ENCODE results near the gene PLCB1. TPM values are rescaled to one million over a fixed set of nuclear protein-coding genes. Genes with fewer than 3 reads are reported as not detected.

The PLCB1 gene
- total and polyA plus RNA-seq, 5 experiments from 2014 or later, result 1.4 to 3.8 (median 2.8) TPM

DNA sequence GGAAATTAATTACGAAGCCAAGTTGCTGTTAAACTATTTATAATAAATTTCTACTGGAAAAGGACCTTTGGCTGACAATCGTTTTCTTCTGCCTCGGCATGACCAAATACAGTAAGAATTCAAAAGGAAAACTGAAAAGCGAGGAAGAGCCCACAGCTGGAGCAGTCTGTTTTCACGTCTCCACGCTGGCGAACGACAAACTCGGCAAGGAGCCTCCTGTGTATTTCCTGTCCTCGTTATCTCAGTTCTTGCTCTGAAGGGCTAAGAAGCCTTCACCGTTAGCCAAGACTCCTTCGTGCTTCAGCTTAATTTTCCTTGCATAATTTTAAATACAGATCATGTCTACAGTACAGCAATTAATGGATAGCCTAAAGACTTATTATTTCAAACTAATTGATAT is 722.5 kb downstream of the PLCB1 start:
- no peak overlapping the region for H3K27ac Mint-ChIP-seq
- POLR2A ChIA-PET, result no interaction called here

DNA sequence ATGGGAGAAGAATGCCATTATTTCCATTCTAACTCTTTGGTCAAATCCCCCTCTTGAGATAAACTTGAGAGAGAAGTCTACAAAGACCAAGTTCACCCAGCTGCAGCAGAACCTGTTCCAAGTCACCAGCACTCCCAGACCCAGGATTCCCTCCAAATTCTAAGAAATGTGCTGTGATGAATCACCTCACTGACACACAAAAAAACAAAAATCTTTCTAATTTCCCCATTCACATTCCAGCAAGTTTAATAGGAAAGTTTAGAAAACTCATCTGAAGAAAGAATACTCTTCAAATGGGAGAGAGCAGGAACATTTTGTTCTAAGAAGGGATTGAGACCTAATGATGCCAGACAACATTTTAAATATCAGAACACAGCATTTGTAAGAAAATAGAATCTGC is 723.2 kb downstream of the PLCB1 start:
- Mint-ChIP-seq H3K4me3 (no peak overlapping the region), H3K27ac (no peak overlapping the region), H3K36me3 (no peaks in the 10 kb centered on the region), H3K4me1 (no peaks in the 10 kb centered on the region), H3K27me3 (no peaks in the 10 kb centered on the region), H3K9me3 (peaks cover 0 to 4% (median 0%) of the 10 kb centered on the region in 9 donors)
- ATAC-seq (no peak), DNase-seq (no peak)
- POLR2A ChIA-PET, result no interaction called here

More for the DNA sequence above, 722.5 kb downstream of the PLCB1 start:
- Mint-ChIP-seq H3K4me3 (no peak overlapping the region), H3K9me3 (peaks cover 0 to 4% (median 0%) of the 10 kb centered on the region in 9 donors), H3K36me3 (no peaks in the 10 kb centered on the region), H3K4me1 (no peaks in the 10 kb centered on the region), H3K27me3 (no peaks in the 10 kb centered on the region)
- no peak for ATAC-seq
- no peak for DNase-seq

DNA sequence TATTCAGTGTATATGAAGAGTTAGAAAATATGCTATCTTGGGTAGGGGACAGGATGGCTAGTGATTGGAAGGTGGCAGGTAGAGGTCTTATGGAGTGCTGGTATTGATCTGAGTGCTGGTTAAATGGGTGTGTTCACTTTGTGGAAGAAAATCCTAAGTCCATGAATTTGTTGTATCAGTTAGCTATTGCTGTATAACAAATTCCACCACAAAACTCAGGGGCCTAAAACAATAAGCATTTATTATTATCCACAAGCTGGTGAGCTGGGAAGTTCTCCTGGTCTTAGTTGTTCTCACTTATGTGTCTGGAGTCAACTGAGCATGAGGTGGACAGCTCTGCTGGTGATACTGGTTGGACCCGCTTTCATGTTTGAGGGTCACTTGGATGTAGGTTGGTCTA is 724.6 kb downstream of the PLCB1 start:
- ATAC-seq (no peak), DNase-seq (no peak)
- Mint-ChIP-seq H3K4me3 (no peak overlapping the region), H3K9me3 (peaks cover 0 to 4% (median 0%) of the 10 kb centered on the region in 9 donors), H3K36me3 (no peaks in the 10 kb centered on the region), H3K4me1 (no peaks in the 10 kb centered on the region), H3K27ac (no peak overlapping the region), H3K27me3 (no peaks in the 10 kb centered on the region)
- POLR2A ChIA-PET, result no interaction called here

DNA sequence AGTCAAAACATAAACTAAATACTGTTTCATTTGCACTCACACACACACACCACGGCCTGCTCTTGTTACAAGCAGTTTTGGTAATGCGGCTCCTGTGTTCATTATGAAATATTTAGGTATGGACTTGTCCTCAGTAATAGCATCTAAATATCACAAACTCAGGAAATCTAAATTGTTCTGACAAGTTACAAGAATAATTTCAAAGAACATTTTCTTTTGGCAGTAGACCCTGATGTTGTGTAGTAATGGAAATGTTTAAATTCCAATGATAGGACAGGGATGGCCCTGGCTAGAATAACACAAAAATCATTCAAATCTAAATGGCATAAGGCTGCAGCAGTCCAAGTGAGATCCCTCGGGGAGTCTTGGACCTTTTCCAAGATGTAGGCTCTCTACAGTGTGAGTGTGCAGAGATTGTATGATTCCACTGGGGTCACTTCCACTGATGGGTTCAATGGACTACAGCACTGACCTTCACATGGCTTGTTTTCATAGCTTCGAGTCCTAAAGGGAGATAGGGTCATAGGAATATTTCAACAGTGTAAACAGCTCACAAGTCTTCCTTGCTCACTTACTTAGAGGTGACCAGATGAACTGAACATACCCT is 726.2 kb downstream of the PLCB1 start:
- Mint-ChIP-seq H3K9me3 (peaks cover 0 to 4% (median 0%) of the 10 kb centered on the region in 9 donors), H3K4me3 (no peak overlapping the region), H3K36me3 (no peaks in the 10 kb centered on the region), H3K27ac (no peak overlapping the region), H3K4me1 (no peaks in the 10 kb centered on the region), H3K27me3 (no peaks in the 10 kb centered on the region)
- POLR2A ChIA-PET, result no interaction called here
- no peak for ATAC-seq
- DNase-seq, result no peak

DNA sequence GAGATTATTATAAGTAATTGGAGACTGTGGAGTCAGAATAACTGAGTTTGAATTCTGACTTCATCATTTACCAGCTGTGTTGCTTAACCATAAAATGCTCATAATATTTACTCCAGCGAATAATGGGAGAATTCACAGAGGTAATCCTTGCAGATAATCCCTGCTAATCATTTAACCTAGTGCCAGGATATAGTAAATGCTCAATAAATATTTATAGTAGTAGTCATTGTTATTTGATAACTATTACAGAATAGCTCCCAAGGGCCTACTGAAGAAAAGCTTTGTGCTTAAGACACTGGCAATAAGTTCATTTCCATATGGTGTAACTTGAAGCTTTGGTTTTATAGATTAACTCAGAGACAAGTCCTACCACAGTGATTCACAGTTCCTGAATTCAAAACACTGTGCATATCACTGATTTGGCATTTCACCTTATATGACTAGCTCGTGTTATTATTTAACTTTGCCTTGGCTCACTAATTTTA is 728.0 kb downstream of the PLCB1 start:
- no peak overlapping the region for H3K4me3 Mint-ChIP-seq
- H3K4me1 Mint-ChIP-seq, result no peaks in the 10 kb centered on the region
- POLR2A ChIA-PET, result no interaction called here
- no peak for DNase-seq
- no peaks in the 10 kb centered on the region for H3K36me3 Mint-ChIP-seq
- ATAC-seq, result no peak
- H3K9me3 Mint-ChIP-seq, result peaks cover 0 to 4% (median 0%) of the 10 kb centered on the region in 9 donors
- H3K27me3 Mint-ChIP-seq, result no peaks in the 10 kb centered on the region
- no peak overlapping the region for H3K27ac Mint-ChIP-seq

DNA sequence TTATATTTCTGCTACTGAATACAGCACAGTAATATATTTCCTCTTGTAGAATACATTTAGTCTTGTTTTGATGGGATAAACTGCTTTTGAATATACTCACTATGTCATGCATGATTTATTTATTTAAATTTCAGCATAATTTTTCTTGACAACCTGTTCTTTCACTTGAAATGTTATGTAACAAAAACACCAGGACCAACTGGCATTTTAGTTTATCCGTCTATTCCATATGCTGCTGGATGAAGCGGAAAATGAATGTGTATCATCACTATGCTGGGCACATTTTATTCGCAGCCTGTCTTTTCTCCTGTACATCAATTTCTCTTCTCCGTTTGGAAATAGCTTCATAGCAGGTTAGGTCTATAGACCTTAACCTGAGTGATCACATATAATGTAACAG is 730.0 kb downstream of the PLCB1 start:
- H3K27ac Mint-ChIP-seq, result no peak overlapping the region
- H3K4me1 Mint-ChIP-seq, result no peaks in the 10 kb centered on the region
- DNase-seq (no peak), ATAC-seq (no peak)
- POLR2A ChIA-PET, result no interaction called here
- peaks cover 0 to 4% (median 0%) of the 10 kb centered on the region in 9 donors for H3K9me3 Mint-ChIP-seq
- no peaks in the 10 kb centered on the region for H3K27me3 Mint-ChIP-seq
- no peaks in the 10 kb centered on the region for H3K36me3 Mint-ChIP-seq
- no peak overlapping the region for H3K4me3 Mint-ChIP-seq

DNA sequence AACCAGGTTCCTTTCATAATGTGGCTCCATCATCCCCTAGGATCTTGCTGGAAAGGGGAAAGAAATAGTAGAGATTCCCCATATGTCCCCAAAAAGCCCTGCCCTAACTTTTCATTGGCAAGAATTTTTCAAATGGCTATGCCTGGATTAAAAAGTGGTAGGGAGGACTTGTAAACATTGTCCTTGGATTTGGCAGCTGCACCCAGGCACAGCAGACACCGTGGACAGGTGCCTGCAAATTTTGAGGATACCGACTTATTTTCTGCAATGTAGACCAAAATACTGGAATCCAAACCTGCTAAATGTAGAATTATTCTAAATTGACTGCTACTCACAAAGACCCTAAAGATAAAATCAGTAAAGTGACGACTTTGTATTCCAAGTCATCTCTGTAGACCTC is 733.6 kb downstream of the PLCB1 start:
- no peak for DNase-seq
- POLR2A ChIA-PET, result no interaction called here
- Mint-ChIP-seq H3K27ac (no peak overlapping the region), H3K4me3 (no peak overlapping the region), H3K9me3 (peaks cover 0 to 4% (median 0%) of the 10 kb centered on the region in 9 donors), H3K4me1 (no peaks in the 10 kb centered on the region), H3K27me3 (no peaks in the 10 kb centered on the region), H3K36me3 (no peaks in the 10 kb centered on the region)
- ATAC-seq, result no peak

DNA sequence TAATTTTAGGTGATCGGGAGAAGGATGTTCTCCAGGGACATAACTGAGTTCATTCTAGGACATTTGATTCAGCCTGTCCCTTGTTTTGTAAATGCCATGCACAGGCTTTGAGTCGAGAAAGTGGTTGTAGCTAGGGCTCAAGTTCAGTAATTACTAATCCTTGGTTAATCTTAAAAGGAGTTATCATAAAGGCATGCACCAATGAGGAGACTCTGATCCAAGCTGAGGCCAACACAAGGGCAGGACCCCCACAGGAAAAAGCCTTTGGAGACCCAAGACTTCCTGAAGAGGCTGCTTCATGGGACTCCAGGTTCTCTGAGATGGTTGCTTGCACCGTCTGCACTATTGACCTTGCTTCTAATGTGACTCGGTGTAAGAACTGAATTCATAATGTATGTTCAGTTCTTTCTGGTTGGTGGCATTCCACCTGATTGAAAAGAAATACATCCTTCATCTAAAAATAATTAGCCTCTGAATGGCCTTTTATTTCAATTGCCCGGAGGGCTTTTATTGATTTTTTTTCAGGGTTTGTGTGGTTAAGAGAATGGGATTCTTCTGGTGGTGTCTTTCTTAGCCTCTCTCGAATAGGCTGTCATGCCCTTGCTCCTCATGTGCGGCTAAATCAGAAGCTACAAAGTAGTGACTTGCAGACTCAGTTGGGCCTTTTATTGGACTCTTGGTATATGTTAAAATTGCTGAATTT is 735.1 kb downstream of the PLCB1 start:
- DNase-seq (no peak), ATAC-seq (no peak)
- no peaks in the 10 kb centered on the region for H3K36me3 Mint-ChIP-seq
- no peak overlapping the region for H3K4me3 Mint-ChIP-seq
- H3K9me3 Mint-ChIP-seq, result peaks cover 0 to 4% (median 0%) of the 10 kb centered on the region in 9 donors
- POLR2A ChIA-PET, result no interaction called here
- no peaks in the 10 kb centered on the region for H3K27me3 Mint-ChIP-seq
- no peak overlapping the region for H3K27ac Mint-ChIP-seq
- no peaks in the 10 kb centered on the region for H3K4me1 Mint-ChIP-seq

DNA sequence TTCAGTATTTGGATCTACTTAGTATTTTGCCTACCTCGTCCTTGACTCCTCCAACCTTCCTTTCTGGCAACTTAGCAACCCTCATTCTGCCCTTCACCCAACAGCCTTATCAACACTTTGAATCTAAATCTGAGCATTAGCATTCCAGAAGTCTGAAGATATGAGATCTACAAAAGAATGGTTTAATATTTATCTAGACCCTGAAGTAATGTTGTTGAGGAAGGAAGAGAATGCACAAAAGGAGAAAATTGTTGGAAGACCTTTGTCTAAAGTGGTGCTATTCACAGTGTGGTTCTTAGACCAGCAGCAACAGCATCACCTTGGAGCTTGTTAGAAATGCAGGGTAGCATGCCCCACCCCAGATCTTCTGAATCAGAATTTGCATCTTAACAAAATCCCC is 738.6 kb downstream of the PLCB1 start:
- Mint-ChIP-seq H3K27ac (no peak overlapping the region), H3K4me1 (no peaks in the 10 kb centered on the region), H3K36me3 (no peaks in the 10 kb centered on the region), H3K4me3 (no peak overlapping the region), H3K27me3 (no peaks in the 10 kb centered on the region), H3K9me3 (no peaks in the 10 kb centered on the region)
- ATAC-seq (no peak), DNase-seq (no peak)
- POLR2A ChIA-PET, result no interaction called here

DNA sequence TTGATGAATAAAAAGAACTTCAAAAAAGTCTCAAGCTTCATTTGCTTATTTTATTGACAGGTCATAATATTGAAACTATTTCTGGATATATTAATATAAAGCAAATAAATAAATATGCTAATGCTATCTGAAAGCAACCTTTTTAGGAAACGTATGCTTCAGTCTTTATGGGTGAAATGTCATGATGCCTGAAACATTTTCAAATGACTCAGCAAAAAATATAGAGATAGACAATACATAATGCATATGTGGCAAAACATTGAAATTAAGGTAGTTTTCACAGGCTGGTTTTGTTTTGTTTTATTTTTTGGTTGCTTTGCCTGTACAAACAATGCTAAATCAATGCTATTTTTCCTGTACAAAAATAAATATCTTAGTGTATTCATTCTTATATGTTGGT is 742.4 kb downstream of the PLCB1 start:
- POLR2A ChIA-PET, result no interaction called here
- Mint-ChIP-seq H3K4me1 (no peaks in the 10 kb centered on the region), H3K27ac (no peak overlapping the region), H3K36me3 (no peaks in the 10 kb centered on the region), H3K4me3 (no peak overlapping the region), H3K27me3 (no peaks in the 10 kb centered on the region), H3K9me3 (no peaks in the 10 kb centered on the region)
- no peak for DNase-seq
- ATAC-seq, result no peak

DNA sequence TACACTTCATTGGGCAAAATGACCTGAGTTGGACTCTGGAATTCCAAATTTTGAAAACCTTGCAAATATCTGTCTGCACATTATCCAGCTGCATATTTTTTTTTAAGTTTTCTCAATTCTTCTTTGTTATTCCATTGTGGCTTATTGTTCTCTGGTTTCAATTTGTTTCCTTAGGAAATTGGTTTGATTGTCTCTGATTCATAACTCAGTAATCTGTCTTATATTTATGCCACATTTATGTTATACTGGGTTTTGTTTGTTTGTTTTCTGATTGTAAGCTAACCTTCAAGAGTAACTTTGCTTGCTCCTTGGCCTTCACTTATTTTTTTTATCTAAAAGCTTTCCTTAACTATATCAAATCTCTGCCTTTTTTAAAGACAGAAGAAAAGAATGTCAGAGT is 743.5 kb downstream of the PLCB1 start:
- Mint-ChIP-seq H3K9me3 (no peaks in the 10 kb centered on the region), H3K4me3 (no peak overlapping the region), H3K36me3 (no peaks in the 10 kb centered on the region), H3K27me3 (no peaks in the 10 kb centered on the region), H3K27ac (no peak overlapping the region), H3K4me1 (no peaks in the 10 kb centered on the region)
- POLR2A ChIA-PET, result no interaction called here
- DNase-seq, result no peak
- ATAC-seq, result no peak

DNA sequence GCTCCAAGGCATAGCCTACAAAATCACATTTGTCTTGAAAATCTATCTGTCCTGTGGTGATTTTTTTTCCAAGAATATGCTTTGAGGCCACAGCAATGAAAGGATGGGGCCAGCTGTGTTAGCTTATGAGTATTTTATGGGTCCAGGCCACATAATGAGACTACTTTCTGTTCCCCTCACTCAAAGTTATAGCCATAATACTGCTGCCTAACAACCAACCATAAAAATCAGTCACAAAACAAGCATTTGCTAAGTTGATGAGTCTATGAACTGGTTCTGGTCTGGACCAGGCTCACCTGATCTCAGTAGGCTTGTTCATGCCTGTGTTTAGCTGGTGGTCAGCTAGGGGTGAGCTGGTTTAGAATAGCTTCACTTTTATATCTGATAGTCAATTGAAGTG is 744.3 kb downstream of the PLCB1 start:
- Mint-ChIP-seq H3K4me3 (no peak overlapping the region), H3K4me1 (no peaks in the 10 kb centered on the region), H3K27me3 (no peaks in the 10 kb centered on the region), H3K9me3 (no peaks in the 10 kb centered on the region), H3K36me3 (peaks cover 0 to 2% (median 2%) of the 10 kb centered on the region in 3 donors), H3K27ac (no peak overlapping the region)
- DNase-seq, result no peak
- POLR2A ChIA-PET, result no interaction called here
- no peak for ATAC-seq

DNA sequence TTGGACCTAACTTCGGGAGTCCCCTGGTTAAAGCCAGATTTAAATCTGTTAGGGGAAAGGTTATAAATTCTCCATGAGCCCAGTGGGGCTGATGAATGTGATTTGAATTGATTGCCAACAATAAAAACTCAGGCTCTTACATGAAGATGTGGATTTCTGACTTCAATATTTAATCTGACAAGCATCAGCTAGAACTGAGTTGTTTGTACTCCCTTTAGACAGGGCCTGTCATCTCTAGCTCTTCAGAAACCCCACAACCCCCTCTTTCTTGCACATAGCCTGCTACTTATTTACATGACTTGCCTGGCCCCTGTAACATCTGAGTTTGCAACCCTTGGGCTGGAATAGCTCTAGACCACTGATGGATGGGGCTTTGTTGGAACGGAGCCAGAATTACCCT is 745.2 kb downstream of the PLCB1 start:
- no peak for ATAC-seq
- no peak overlapping the region for H3K27ac Mint-ChIP-seq
- DNase-seq, result no peak
- no peaks in the 10 kb centered on the region for H3K9me3 Mint-ChIP-seq
- POLR2A ChIA-PET, result no interaction called here
- peaks cover 0 to 8% (median 6%) of the 10 kb centered on the region in 3 donors for H3K36me3 Mint-ChIP-seq
- no peaks in the 10 kb centered on the region for H3K27me3 Mint-ChIP-seq
- H3K4me1 Mint-ChIP-seq, result no peaks in the 10 kb centered on the region
- no peak overlapping the region for H3K4me3 Mint-ChIP-seq

DNA sequence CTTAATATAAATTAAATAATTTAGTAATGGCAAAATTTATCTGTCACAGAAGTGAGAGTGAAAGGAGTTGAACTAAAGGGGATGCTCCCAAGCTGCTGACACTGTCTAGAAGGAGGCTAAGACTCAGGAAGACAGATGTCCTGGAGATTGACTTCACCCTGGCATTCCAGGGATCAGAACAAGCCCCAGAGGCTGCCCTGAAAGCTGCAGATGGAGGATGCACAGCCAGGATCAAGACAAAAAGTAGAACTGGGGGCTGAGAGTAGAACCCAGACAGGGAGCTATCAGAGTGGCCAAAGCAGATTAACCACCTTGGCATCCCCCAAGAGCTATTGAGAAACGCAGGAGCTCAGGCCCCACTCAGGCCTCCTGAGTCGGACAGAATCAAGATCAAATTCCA is 747.6 kb downstream of the PLCB1 start:
- no peak for ATAC-seq
- Mint-ChIP-seq H3K9me3 (no peaks in the 10 kb centered on the region), H3K36me3 (peaks cover 0 to 8% (median 6%) of the 10 kb centered on the region in 3 donors), H3K27ac (no peak overlapping the region), H3K4me1 (no peaks in the 10 kb centered on the region), H3K4me3 (no peak overlapping the region), H3K27me3 (no peaks in the 10 kb centered on the region)
- no peak for DNase-seq
- POLR2A ChIA-PET, result no interaction called here

All from naive thymus-derived CD8-positive, alpha-beta T cell (primary cell).